Skin epidermis (tissue), 12 donors: Measurements from ENCODE around the gene ETS1.

ENCODE experiments used
- H3K27ac ChIP-seq, 21 experiments: fragments of 200-600 bp; sonication (generic) in 11 of 21; one replicate each; pipeline ENCODE4 v1.5.0; 2020; ENCODE audit warnings: mild to moderate bottlenecking in 3 of 21, inconsistent platforms in 2 of 21, moderate library complexity in 2 of 21
- H3K4me3 ChIP-seq, 7 experiments: fragments of 200-600 bp; sonication (generic) in 2 of 7; one replicate each; pipeline ENCODE4 v1.5.0; 2020; ENCODE audit warnings: inconsistent platforms in 2 of 7, mild to moderate bottlenecking in 2 of 7, moderate library complexity in 1 of 7

Gene ETS1

GRCh38 chr11:128434411-128434810 lies 152.9 kb downstream of the ETS1 start:
- Histone ChIP-seq H3K4me3 (no peak overlapping the region), H3K27ac (no peak overlapping the region)

- H3K4me3 ChIP-seq = no peak overlapping the region
- no peak overlapping the region for H3K27ac ChIP-seq
Observed at GRCh38 chr11:128432926-128433325, 154.4 kb downstream of the ETS1 start.

GRCh38 chr11:128431931-128432330 lies 155.4 kb downstream of the ETS1 start:
- no peak overlapping the region for H3K4me3 ChIP-seq
- no peak overlapping the region for H3K27ac ChIP-seq

- no peak overlapping the region for H3K27ac ChIP-seq
- H3K4me3 ChIP-seq = no peak overlapping the region
Observed at GRCh38 chr11:128428935-128429334, 158.4 kb downstream of the ETS1 start.

GRCh38 chr11:128424851-128425285 lies 162.5 kb downstream of the ETS1 start:
- Histone ChIP-seq H3K4me3 (no peak overlapping the region), H3K27ac (peak overlapping the region in 7 of 21 experiments; percentile 6 to 72 (median 61))

GRCh38 chr11:128424271-128424711 lies 163.1 kb downstream of the ETS1 start:
- H3K4me3 ChIP-seq = no peak overlapping the region
- H3K27ac ChIP-seq = peak overlapping the region in 6 of 21 experiments; percentile 12 to 72 (median 62)

- peak overlapping the region in 4 of 21 experiments; percentile 10 to 60 (median 33) for H3K27ac ChIP-seq
- H3K4me3 ChIP-seq = no peak overlapping the region
Observed at GRCh38 chr11:128422576-128423370, 164.6 kb downstream of the ETS1 start.

- Histone ChIP-seq H3K4me3 (no peak overlapping the region), H3K27ac (no peak overlapping the region)
Observed at GRCh38 chr11:128421577-128422330, 165.6 kb downstream of the ETS1 start.

- Histone ChIP-seq H3K27ac (peak overlapping the region in 1 of 21 experiments; percentile 20), H3K4me3 (no peak overlapping the region)
Observed at GRCh38 chr11:128420951-128421350, 166.4 kb downstream of the ETS1 start.

- Histone ChIP-seq H3K4me3 (no peak overlapping the region), H3K27ac (no peak overlapping the region)
Observed at GRCh38 chr11:128420265-128420664, 167.1 kb downstream of the ETS1 start.

GRCh38 chr11:128419012-128419767 lies 168.2 kb downstream of the ETS1 start:
- Histone ChIP-seq H3K27ac (no peak overlapping the region), H3K4me3 (no peak overlapping the region)

- H3K4me3 ChIP-seq = no peak overlapping the region
- peak overlapping the region in 2 of 21 experiments; percentile 22 to 37 for H3K27ac ChIP-seq
Observed at GRCh38 chr11:128417607-128418324, 169.6 kb downstream of the ETS1 start.

- Histone ChIP-seq H3K27ac (peak overlapping the region in 2 of 21 experiments; percentile 22 to 37), H3K4me3 (no peak overlapping the region)
Observed at GRCh38 chr11:128416976-128417375, 170.4 kb downstream of the ETS1 start.

- H3K27ac ChIP-seq = no peak overlapping the region
- H3K4me3 ChIP-seq = no peak overlapping the region
Observed at GRCh38 chr11:128415539-128415938, 171.8 kb downstream of the ETS1 start.

GRCh38 chr11:128412847-128413791 lies 174.2 kb downstream of the ETS1 start:
- Histone ChIP-seq H3K4me3 (no peak overlapping the region), H3K27ac (peak overlapping the region in 1 of 21 experiments; percentile 52)

- Histone ChIP-seq H3K27ac (peak overlapping the region in 2 of 21 experiments; percentile 21 to 52), H3K4me3 (no peak overlapping the region)
Observed at GRCh38 chr11:128411812-128412211, 175.5 kb downstream of the ETS1 start.

- Histone ChIP-seq H3K4me3 (no peak overlapping the region), H3K27ac (peak overlapping the region in 1 of 21 experiments; percentile 21)
Observed at GRCh38 chr11:128411150-128411549, 176.2 kb downstream of the ETS1 start.

- no peak overlapping the region for H3K4me3 ChIP-seq
- H3K27ac ChIP-seq = no peak overlapping the region
Observed at GRCh38 chr11:128409476-128409875, 177.9 kb downstream of the ETS1 start.
